ENCODE measurements around the gene STKLD1.
A peak's percentile ranks its signal among the peaks of the same experiment; 100 is the strongest.

Gene STKLD1

DNA sequence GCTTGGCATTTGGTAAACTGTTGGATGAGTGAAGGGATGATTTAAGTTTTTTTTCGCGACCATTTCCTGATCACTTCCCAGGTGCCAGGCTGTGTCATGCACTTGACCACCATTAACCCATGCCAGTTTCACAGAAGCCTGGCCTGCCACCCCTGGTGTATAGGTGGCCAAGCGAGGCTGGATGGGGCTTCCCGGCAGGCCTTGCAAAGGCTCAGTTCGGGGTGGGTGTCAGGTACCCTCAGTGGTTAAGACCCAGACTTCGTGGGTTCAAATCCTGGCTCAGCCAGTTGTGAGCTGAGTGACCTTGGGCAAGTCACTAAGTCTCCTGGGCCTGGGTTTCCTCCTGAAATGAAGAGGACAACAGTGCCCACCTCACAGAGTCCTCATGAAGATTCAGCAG, 30.6 kb upstream of the STKLD1 start:
- no peak for DNase-seq (ENCODE audit: low read depth, low spot score)

DNA sequence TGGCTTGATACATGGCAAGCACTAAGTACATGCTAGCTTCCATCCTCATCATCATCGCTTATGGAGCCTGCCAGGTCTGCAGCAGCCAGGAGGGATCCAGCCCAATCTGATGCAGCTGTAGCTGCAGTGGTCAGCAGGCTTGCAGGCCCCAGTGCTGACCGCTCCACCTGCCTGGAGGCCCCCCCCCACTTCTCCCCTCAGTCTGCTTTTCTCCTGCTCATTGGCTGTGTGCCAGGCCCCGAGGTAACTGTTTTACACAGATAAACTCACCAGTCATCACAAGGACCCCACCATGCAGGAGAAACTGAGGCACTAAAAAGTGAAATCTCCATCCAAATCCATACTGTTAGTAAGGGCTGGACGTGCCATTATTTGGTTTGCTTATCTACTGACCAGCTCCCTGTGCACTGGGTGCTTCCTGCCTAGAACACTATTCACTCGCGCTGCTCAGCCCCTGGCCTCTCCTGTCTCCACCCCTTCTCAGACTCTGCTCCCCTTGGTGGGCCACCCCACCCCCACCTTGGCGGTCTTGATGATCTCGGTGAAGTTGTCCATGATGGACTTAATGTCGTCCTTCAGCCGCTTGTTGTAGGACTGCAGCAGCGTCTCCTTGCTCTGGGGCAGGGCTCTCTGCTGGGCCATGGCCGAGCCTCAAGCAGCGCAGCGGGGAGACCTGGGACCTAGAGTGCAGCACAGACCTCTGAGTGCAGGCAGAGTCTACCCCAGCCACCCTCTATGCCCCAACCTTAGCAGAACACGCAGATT, 30.0 kb upstream of the STKLD1 start:
- no peak for DNase-seq (ENCODE audit: low read depth, low spot score)

DNA sequence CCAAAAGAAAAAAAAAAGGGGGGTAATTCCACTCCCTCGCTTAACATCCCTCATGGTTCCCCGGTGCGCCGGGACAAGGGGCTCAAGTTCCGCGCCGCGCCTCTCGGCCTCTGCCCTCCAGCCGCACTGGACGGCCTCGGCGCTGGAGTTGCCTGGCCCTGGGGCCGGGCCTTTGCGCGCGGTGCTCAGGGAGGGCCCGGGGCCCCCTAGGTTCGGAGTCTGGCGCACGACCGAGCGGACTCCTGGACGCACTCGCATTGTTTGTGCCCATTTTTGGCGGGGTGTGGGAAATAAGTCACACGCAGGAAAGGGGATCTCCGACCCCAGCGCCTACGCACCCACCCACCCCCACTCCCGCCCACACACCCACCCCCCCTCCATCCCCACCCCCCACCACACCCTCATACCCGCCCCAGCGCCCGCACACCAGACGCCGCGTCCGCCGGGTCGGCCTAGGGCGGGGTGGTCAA, 28.6 kb upstream of the STKLD1 start:
- DNase-seq (ENCODE audit: low read depth, low spot score), result peak; percentile 63

DNA sequence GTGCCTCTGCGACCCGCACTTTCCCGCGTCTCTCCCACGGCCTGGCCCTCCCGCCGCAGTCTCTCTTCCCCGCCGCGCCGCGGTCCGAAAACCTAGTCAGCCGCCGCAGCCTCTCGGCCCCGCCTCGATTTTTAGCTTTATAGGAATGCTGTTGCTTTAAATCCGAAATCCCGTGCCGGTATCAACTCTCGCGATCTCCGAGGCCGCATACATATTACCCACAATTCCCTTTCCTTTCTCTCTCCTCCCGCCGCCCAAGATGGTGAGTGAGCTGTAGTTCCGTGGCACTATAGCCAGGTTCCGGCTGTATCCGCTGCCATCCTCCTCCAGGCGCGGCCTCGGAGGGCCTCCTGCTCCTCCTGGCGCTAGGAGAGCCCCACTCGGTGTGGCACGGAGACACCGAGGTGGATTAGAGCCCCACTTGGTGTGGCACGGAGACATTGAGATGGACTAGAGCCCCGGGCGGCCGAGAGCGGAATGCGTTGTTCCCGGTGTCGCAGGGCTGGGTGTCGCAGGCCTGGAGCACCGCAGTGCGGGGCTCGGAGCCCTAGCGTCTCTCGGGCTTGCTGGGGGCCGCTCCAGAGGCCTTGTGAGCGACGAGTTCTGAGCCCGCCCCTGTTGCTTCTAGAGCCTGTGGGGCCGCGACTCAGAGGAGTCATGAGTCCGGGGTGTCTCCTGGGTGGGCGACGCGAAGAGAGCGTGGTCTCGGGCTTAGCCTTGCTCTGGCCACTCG, 28.0 kb upstream of the STKLD1 start, which contains the start of the genes MED22 and RPL7A:
TSS of gene MED22 (minus strand) at position 147 of the 733 bp plus-strand sequence. CDS start 1,469 bp downstream, outside the sequence.
TSS of gene RPL7A (plus strand) at position 234 of the 733 bp plus-strand sequence. CDS start at position 260, 26 bp downstream.
- peak; percentile 97 for DNase-seq (ENCODE audit: low read depth, low spot score)

DNA sequence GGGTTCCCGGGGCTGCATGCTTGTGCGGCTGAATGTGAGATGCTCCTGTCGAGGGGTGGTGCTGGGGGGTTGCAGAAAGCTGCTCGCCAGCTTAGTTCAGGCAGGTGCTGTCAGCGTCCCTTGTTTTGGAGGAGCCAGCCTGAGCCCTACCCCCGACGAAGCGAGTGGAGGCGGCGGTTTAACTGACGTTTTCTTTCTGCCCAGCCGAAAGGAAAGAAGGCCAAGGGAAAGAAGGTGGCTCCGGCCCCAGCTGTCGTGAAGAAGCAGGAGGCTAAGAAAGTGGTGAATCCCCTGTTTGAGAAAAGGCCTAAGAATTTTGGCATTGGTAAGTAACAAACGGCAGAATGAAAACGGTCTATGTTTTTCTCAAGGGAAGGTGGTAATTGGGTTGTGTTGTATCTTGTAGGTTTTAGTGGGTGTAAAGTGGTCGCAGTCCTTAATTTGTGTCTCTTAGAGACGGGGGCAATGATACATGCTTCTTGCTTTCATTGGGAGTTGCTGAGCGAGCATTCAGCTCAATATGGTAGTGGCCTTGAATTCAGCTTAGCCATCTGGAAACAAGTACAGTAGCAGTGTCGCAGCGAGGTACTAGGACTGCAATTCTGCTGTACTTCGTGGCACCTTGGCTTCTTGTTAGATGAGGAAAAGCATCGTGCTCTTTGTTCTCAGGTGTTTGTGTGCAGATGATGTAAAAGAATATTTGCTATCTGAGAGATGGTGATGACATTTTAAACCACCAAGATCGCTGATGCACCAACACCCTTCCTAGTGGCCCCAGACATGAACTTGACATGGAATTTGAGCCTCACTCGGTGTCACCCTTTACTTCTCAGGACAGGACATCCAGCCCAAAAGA, 27.2 kb upstream of the STKLD1 start:
- no peak for DNase-seq (ENCODE audit: low read depth, low spot score)

DNA sequence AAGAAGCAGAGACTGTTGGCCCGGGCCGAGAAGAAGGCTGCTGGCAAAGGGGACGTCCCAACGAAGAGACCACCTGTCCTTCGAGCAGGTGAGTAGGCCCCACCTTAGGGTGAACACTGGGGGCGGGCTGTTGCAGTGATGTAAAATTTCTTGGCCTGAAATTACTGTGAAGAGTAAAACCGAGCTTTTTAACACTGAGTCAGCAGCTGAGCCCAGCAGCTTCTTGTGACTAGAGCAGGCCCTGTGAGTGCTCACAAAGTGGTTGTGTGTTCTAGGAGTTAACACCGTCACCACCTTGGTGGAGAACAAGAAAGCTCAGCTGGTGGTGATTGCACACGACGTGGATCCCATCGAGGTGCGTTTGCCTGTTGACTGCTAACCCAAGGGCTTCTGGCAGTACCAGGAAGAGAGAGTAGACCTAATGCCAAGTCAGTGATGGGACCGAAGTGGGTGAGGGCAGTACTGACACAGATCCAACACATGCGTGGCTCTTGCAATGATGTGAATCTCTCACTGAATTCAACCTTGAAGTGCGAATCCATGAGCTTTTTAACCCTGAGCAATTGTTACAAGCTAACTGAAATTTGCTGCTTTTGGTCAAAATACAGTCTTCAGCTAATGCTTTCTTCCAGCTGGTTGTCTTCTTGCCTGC, 26.1 kb upstream of the STKLD1 start:
- DNase-seq (ENCODE audit: low read depth, low spot score), result no peak

DNA sequence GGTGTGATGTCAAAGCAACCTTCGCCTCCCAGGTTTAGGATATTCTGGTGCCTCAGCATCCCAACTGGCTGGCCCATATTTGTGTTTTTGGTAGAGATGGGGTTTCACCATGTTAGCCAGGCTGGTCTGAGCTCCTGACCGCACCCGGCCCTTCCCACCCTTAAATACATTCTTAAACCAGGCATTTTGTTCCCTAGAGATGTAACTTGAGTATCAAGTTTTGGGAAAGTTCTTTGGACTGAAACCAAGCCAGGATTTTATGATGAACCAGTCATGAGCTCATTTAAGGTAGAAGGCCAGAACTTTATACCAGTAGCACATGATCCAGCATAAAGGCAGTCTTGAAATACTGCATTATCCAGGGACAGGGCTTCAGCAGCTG, 24.6 kb upstream of the STKLD1 start:
- no peak for DNase-seq (ENCODE audit: low read depth, low spot score)

DNA sequence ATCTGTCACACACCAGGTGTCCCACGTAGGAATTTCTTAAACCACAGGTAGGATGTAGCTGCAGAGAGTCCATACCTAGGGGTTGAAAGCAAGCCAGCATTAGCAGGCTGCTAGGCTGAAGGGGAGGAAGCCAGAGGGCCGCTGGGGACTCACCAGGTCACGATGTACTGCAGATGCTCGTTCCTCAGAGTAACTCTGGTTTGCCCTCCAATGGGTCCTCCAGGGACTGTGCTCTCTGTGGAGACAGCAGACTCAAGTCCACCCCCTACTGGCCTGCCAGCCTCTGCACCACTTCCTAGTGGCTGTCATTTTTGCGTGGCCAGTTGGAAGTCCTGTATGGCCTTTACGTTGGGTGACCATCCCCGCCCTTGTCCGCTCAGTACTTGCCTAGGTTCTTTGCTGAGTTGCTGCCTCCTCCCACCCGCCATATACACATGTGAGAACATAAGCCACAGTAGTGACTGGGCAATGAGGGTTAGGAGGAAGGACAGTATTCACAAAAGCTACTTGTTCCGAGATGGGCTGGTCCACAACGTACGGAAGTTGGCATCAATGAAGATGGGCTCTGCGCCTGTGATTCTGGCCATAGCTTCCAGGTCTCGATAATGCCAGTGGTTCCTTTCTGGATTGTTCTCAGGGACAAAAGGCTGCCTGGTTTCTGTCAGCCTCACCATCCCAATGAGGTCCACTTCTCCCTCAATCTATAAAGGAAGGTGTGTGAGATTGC, 24.1 kb upstream of the STKLD1 start:
- DNase-seq (ENCODE audit: low read depth, low spot score), result peak; percentile 57

DNA sequence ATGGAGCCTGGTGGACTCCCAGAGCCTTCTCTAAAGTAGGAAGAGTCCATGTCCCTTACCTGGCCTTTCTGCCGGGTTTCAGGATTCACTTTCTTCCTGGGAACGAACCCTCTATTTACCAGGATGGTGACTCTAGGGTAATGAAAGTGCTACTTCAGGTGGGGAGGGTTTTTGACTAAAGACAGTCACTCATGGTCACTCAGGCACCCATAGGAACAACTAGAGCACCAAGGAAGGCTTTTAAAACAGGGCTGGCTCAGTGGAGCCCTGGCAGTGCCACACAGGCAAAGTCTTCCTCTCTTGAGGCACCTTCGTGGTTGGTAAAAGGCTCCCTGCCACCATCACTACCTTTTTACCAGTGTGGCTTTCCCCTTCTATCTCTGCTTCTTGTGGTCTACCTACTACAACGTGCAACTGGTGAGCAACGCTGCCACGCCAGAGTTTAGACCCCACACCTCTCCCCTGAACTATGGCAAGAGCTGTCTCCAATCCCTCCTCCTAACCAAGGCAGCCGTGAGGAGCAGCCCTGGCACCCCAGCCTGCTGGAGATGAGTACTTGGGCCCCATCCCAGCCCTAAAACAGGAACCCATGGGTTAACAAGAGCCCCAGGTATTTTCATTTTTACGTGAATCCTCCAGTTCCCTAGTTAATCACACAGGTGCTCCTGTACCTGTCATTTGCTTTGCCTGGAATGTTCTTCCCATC, 23.4 kb upstream of the STKLD1 start:
- no peak for DNase-seq (ENCODE audit: low read depth, low spot score)

DNA sequence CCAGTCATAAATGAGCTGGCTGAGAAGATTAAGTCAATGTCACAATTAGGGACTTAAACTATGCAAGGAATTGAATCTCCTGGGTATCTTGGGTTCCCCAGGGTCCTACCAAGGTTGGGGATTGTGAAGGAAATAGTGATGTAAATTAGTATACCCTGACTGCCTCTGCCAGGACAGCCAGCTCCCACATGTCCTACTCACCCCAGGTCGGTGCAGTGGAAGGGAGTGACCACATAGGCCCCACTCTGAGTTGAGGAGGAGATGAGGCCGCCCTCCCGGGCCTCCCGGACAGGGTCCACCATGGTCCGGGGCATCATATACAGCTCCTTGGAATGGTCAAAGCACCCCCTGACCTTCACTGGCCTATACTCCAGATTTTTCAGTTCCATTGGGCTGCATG, 22.6 kb upstream of the STKLD1 start:
- no peak for DNase-seq (ENCODE audit: low read depth, low spot score)

DNA sequence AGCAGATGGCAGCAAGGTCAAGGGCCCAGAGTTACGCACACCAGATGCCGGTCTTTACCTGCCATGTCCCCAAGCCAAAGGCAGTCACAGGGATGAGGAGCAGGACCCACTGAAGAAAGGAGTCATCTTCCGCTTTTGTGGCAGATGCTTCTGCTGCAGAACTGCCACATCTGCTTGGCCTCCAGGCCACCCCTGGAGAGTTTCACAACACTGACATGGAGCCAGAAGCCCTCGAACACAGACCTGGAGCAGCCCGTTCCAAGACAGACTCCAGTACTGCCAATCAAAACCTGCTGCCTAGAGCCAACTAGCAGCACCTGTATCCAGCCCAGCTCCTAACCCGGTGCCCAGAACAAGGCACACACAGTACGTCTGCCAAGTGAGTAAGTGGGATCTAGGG, 21.4 kb upstream of the STKLD1 start:
- no peak for DNase-seq (ENCODE audit: low read depth, low spot score)

DNA sequence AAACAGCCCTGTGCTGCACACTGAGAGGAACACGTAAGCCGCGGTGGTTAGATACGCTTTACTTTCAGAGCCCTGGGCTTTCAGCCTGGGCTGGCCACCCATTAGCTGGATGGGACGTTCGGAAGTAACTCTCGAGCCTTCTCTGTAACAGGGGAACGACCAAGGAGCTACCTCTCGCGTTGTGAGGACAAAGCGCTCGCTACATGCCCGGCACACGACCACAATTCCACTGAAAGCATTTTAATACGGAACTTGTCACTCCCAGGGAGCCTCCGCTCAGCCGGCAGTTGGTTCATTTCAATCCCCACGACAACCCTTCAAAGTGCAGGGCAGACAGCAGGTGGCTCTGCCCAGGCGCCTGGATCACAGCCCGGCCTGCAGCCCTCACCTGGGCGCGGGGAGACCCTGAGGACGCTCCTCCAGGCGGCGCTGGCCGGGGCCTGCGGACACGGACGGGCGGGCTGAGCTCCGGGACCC, 20.2 kb upstream of the STKLD1 start:
- peak; percentile 39 for DNase-seq (ENCODE audit: low read depth, low spot score)

DNA sequence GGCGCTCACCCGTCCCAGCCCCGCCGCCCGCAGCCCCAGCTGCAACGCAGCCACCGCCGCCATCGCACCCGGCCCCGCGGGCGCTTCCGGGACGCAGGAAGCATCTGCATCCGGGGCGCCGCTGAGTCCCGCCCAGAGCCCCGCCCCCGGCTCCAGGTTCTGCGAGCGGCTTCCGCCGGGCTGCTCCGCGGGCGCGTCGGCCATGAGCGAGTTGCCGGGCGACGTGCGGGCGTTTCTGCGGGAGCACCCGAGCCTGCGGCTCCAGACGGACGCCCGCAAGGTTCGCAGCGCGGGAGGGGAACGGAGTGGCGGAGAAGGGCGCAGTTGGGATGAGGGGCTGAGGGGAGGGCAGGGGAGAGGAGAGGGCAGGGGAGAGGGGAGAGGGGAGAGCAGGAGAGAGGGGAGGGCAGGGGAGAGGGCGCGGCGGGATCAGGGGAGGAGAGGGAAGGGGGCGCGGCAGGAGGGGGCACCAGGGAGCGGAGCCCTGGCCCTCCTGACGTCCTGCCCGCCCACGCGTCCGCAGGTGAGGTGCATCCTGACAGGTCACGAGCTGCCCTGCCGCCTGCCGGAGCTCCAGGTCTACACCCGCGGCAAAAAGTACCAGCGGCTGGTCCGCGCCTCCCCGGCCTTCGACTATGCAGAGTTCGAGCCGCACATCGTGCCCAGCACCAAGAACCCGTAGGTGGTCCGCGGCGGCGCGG, 19.6 kb upstream of the STKLD1 start, which contains the start of the genes SURF1 and SURF2:
TSS of gene SURF1 (minus strand) at position 97 of the 701 bp plus-strand sequence. CDS start at position 63, 34 bp downstream.
TSS of gene SURF2 (plus strand) at position 160 of the 701 bp plus-strand sequence. CDS start at position 203, 43 bp downstream.
- DNase-seq (ENCODE audit: low read depth, low spot score), result peak; percentile 93

DNA sequence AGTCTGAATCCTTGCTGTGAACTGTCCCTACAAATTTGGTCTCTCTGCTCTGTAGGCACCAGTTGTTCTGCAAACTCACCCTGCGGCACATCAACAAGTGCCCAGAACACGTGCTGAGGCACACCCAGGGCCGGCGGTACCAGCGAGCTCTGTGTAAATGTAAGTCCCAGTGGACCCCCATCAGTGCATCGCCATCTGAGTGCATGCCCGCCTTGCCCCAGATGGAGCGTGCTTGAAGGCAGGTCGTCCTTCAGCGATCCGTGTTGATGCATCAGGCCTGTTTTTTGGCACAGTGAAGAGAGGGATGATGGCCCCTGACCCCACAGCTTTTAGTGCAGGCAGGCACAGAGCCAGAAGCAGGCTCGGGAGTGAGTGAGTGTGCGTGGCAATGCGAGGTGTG, 18.5 kb upstream of the STKLD1 start:
- no peak for DNase-seq (ENCODE audit: low read depth, low spot score)

DNA sequence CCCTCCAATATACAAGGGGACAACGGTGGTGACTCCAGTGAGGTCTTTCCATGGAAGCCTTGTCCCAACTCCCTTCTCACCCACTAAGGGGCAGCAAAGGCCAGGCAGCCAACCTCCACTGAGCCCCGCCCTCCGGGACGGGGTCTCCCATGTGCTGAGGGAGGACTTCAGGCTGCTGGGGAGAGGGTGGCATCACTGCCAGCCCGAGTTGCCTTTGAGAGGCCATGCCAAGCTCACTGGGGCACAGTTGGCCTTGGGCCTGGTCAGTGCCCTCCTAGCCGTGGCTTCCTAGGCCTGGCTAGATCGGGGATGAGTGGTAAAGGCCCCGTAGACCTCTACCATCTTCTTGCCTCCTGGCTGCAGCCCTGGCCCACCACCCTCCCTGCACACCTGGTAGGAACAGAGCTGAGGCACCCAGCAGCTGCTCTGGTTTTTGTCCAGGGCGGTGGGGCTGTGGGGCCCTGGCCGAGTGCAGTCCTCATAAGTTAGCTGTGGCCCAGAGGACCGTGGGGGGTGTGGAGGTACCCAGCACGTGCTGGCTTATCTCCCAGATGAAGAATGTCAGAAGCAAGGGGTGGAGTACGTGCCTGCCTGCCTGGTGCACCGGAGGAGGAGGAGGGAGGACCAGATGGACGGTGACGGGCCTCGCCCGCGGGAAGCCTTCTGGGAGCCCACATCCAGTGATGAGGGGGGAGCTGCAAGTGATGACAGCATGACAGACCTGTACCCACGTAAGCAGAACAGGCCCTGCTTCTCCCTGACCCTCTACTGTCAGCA, 16.6 kb upstream of the STKLD1 start:
- DNase-seq (ENCODE audit: low read depth, low spot score), result no peak

DNA sequence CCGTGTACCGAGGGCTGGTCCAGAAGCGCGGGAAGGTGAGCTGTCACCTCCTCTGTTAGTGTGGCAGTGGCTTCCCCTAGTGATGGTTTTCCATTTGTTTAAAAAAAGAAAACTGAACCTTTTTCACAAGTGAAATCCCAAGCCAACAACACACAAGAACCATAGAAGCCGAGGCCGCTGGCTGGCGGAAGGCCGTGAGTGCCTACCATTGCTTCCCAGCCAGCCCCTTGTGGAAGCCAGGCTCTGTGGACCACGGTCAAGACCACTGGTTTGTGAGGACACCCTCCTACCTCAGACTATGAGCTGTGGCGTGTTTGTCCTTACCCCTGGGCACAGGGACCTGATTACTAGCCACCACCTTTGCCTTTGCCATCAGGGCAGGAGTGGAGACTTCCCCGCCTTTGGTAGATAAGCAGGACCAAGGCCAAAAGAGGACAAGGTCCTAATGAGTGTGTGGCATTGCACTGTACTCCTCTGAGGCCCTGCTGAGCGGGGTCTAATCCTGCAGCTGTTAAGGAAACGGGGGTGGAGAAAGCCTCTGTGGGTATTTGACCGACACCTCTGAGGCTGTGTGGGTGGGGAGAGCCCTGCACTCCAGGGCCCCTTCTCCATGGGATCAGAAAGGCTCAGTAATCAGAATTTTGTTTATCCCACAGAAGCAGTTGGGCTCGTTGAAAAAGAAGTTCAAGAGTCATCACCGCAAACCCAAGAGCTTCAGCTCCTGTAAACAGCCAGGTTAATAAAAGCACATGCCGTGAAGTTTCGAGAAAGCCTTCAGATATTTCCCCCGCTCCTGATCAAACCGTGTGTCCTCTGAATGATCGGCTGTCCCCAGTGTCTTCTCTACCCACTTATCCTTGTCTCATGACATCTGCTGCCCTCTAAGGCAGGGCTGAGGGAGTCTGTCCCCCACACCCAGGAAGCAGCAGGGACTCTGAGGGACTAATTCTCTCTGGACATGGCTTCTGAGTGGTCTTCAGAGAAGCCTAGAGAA, 15.5 kb upstream of the STKLD1 start:
- no peak for DNase-seq (ENCODE audit: low read depth, low spot score)

DNA sequence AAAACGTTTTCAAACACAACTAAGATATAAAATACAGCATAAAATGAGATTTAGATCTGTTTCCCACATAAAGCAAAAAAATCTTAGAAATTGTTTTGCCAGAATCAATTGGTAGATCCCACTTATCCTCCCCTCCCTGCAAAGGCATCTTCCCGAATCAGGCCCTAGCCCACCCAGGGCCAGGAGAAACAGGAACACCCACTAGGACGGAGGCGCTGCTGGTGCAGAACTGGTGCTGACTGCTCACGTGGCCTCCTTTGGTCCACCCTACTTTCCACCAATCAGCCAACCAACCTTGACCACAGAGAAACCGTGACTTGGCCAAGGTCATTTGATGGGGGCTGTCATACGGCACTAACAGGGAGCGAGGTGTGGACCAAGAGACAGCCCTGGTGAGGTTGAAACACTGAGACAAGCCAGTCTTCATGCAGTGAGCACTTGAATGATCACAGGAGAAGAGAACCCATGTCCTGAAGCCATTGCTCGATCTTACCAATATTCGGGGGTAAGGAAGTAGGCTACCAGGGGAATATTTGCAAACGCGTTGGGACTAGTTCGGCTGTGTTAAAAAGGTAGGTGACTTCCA, 14.6 kb upstream of the STKLD1 start:
- DNase-seq (ENCODE audit: low read depth, low spot score), result no peak

All from astrocyte of the hippocampus (primary cell).